22Rv1 (cell line): ENCODE measurements around the gene SERINC2.

Experiments
- ZFX ChIP-seq: fragments of 450-650 bp; IDR thresholded peaks from 2 replicates; pipeline ENCODE4 v1.6.1; 2017; ENCODE audit warnings: antibody characterized with exemption, borderline replicate concordance
- TF ChIP-seq, protein P1 (sequence below): fragments of 450-650 bp; IDR thresholded peaks from 2 replicates; pipeline ENCODE4 v1.5.1; 2017; ENCODE audit warnings: mild to moderate bottlenecking

DNA sequence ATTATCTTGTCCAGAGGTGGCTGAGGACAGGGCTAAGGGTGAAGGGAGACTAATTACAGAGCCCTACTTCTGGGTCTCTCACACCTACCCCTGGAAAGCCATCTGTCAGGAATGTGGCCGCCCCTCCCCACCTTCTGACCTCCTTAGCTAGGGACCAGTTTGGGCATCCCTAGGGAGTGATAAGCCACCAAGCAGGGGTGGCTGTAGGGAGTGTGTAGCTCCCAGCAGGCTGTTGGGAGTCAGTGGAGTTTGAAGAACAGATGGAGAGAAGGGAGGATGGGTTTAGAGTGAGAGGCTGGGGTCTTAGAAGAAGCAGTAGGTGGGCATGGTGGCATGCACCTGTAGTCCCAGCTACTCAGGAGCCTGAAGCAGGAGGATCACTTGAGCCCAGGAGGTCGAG lies 808 bp upstream of the SERINC2 start:
- TF ChIP-seq, protein P1, sequence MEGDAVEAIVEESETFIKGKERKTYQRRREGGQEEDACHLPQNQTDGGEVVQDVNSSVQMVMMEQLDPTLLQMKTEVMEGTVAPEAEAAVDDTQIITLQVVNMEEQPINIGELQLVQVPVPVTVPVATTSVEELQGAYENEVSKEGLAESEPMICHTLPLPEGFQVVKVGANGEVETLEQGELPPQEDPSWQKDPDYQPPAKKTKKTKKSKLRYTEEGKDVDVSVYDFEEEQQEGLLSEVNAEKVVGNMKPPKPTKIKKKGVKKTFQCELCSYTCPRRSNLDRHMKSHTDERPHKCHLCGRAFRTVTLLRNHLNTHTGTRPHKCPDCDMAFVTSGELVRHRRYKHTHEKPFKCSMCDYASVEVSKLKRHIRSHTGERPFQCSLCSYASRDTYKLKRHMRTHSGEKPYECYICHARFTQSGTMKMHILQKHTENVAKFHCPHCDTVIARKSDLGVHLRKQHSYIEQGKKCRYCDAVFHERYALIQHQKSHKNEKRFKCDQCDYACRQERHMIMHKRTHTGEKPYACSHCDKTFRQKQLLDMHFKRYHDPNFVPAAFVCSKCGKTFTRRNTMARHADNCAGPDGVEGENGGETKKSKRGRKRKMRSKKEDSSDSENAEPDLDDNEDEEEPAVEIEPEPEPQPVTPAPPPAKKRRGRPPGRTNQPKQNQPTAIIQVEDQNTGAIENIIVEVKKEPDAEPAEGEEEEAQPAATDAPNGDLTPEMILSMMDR = no peak
- no peak for TF ChIP-seq ZFX
